NT2/D1 (cell line): ENCODE measurements around the gene ARHGEF26.

Experiments used
- SUZ12 ChIP-seq: IDR thresholded peaks from 2 replicates; pipeline ENCODE4 v1.6.1; 2011; ENCODE audit not compliant: insufficient read length, insufficient read depth; ENCODE audit errors: extremely low read depth
- YY1 ChIP-seq: IDR thresholded peaks from 2 replicates; pipeline ENCODE4 v1.6.1; 2011; ENCODE audit not compliant: insufficient read length, insufficient read depth
- ZNF274 ChIP-seq: IDR thresholded peaks from 2 replicates; pipeline ENCODE4 v1.6.1; 2011; ENCODE audit warnings: mild to moderate bottlenecking, low read depth, low read length

DNA sequence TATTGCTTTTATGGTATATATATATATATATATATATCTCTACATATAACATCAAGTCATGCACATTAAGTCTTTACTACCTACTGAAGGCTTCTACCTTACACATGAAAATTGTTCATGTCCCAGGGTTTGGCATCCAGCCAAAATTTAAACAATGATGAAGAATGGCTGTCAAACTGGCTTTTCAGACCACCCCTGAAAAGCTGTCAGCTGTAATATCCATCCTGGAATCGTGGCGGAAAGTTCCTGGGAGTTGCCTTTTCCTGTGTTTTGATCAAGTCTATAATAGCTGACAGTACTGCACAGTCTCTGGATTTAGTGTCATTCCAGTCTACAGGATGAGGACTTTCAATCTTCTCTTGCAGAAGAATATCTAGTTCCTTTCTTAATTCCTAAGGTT lies 154.8 kb downstream of the ARHGEF26 start:
- TF ChIP-seq ZNF274, result no peak
- TF ChIP-seq YY1, result no peak
- no peak for TF ChIP-seq SUZ12
